ENCODE measurements around the gene STING1. TPM values are rescaled to one million over a fixed set of nuclear protein-coding genes. Genes with fewer than 3 reads are reported as not detected.
A peak's percentile ranks its signal among the peaks of the same experiment; 100 is the strongest.
"Not testable (repeated sequence)": the region's sequence is repeated elsewhere in the genome, so short reads cannot be mapped to it uniquely, and the experiment has no call there.

The STING1 gene
- total RNA-seq, 1 experiment from 2014 or later: 15.0 TPM

GRCh38 chr5:139514486-139514856, 31.9 kb upstream of the STING1 start:
- no peaks in the 10 kb centered on the region for H3K27me3 ChIP-seq
- no peaks in the 10 kb centered on the region for H3K4me1 ChIP-seq
- DNase-seq: no peak
- H3K9me3 ChIP-seq (replicated peaks): no peaks in the 10 kb centered on the region
- no peak overlapping the region for H3K27ac ChIP-seq
- H3K36me3 ChIP-seq: no peaks in the 10 kb centered on the region
- no peak overlapping the region for H3K4me3 ChIP-seq

DNA sequence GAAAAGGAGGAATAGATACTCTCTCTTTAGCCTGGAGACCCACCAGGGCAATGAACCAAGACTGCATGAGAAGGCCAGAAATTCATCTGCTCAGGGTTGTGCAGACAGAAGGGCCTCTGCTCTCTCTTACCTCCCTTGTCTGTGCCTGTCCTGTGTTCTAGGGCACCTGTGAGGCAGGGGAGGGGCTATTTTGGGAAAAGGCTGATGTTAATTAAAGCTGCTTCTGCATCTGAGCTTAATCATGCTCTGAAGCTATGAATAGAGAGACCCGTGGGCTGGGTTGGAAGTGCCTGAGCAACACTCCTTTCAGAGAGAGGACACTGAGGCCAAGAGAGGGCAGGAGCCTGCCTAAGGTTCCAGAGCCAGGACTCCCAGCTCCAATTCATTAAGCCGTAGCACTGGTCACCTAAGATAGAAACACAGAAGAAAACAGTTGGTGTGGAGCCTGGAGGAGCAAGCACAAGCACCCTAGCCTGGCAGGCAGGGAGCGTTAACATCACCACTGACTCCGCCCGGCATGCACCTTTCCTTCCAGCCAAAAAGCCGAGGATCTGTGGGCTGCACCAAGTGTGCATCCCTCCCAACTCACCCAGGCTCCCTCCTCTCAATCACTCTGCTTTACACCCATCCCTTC, 31.4 kb upstream of the STING1 start:
- Histone ChIP-seq H3K27me3 (no peaks in the 10 kb centered on the region), H3K4me1 (no peaks in the 10 kb centered on the region), H3K36me3 (no peaks in the 10 kb centered on the region), H3K4me3 (no peak overlapping the region), H3K9me3 (replicated peaks) (no peaks in the 10 kb centered on the region), H3K27ac (no peak overlapping the region)
- DNase-seq: no peak

DNA sequence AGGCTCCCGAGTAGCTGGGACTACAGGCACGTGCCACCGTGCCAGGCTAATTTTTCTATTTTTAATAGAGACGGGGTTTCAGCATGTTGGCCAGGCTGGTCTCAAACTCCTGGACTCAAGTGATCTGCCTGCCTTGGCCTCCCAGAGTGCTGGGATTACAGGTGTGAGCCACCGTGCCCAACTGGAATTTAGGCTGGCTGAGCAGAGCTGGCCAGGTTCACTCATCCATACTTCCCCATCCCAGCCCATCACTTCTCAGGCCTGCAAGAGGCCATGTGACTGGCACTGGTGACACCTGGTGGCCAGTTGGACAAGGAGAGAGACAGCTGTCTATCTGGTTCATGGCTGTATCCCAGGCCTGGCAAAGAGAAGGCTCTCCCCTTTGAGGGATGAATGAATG, 30.9 kb upstream of the STING1 start:
- H3K9me3 ChIP-seq (replicated peaks); H3K4me1 ChIP-seq; H3K4me3 ChIP-seq; H3K36me3 ChIP-seq; H3K27me3 ChIP-seq; H3K27ac ChIP-seq: not testable (repeated sequence)
- peak; percentile 80 to 88 for DNase-seq

DNA sequence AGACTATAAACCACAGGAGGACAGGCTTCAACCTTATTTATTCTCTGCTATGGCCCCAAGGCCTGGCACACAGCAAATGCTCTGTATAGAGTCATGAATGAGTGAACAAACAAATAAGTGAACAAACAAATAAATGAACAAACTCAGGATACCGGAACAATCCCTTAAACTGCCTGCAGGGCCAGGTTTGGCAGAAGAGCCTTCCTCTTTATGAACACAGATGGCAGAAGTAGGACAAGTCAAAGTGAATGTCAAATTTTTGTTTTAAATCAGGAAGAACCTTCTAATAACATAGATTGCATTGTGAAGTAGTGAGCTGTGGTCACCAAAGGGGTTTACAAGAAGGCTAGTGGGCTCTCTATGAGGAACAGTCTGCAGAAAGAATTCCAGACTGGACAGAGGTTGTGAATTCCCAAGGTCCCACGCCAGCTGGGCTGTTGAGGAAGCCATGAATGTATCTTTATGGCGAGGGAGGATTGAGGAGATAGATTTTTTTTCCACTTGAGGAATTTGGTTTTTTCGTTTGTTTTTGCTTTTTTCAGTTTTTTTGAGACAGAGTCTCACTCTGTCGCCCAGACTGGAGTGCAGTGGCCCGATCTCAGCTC, 30.3 kb upstream of the STING1 start:
- Histone ChIP-seq H3K4me3 (no peak overlapping the region), H3K4me1 (no peaks in the 10 kb centered on the region), H3K27me3 (no peaks in the 10 kb centered on the region), H3K9me3 (replicated peaks) (no peaks in the 10 kb centered on the region), H3K27ac (no peak overlapping the region), H3K36me3 (no peaks in the 10 kb centered on the region)
- no peak for DNase-seq

DNA sequence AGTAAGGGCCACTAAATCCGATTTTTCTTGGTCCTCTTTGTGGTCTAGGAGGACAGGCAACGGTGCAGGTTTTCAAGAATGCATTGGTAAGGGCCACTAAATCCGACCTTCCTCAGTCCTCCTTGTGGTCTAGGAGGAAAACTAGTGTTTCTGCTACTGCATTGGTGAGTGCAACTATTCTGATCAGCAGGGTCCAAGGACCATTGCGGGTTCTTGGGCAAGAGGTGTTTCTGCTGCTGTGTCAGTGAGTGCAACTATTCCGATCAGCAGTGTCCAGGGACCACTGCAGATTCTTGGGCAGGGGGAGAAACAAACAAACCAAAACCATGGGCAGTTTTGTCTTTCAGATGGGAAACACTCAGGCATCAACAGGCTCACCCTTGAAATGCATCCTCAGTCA, 22.2 kb upstream of the STING1 start:
- not testable (repeated sequence) for H3K27me3 ChIP-seq; H3K27ac ChIP-seq; H3K4me1 ChIP-seq; H3K9me3 ChIP-seq (replicated peaks); H3K4me3 ChIP-seq; H3K36me3 ChIP-seq; DNase-seq

DNA sequence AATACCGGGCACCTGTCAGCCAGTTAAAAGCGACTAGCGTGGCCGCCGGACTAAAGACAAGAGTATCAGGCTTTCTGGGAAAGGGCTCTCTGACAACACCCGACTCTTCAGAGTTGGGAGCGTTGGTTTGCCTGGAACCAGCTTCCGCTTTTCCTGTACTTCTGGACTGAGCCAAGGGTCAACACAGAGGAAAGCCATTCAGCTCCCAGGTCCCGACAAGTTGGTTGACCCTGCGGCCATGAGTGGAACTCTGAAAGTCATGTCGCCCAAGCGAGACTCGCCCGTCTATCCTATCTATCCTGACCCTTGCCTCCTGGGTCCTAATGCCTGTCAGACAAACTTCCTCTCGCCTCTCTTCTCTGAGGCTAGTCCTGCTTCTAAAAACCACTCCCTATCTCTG, 21.3 kb upstream of the STING1 start:
- not testable (repeated sequence) for H3K9me3 ChIP-seq (replicated peaks); H3K36me3 ChIP-seq; H3K27ac ChIP-seq; H3K27me3 ChIP-seq; H3K4me1 ChIP-seq
- peak; percentile 36 to 51 for DNase-seq
- H3K4me3 ChIP-seq: peak overlapping the region; percentile 55

- H3K36me3 ChIP-seq: not testable (repeated sequence)
Observed at GRCh38 chr5:139503036-139503817, 20.7 kb upstream of the STING1 start.

DNA sequence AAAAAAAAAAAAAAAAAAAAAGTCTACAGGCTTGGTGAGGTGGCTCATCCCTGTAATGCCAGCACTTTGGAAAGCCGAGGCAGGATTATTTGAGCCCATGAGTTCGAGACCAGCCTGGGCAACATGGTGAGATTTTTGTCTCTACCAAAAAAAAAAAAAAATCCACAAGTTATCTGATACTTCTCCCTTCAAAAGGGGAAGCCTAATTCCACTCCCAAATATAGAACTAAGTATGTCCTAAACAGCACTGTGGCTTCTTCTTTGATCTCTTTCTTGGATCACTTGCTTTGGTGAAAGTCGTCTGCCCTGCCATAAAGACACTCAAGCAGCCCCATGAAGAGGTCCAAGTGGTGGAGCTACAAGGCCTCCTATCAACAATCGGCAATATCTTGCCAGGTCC, 18.8 kb upstream of the STING1 start:
- H3K9me3 ChIP-seq (replicated peaks): no peaks in the 10 kb centered on the region
- H3K36me3 ChIP-seq: no peaks in the 10 kb centered on the region
- H3K27me3 ChIP-seq: no peaks in the 10 kb centered on the region
- DNase-seq: no peak
- no peak overlapping the region for H3K4me3 ChIP-seq
- H3K4me1 ChIP-seq: no peaks in the 10 kb centered on the region
- no peak overlapping the region for H3K27ac ChIP-seq

More at GRCh38 chr5:139503036-139503817, 20.7 kb upstream of the STING1 start:
- not testable (repeated sequence) for H3K27me3 ChIP-seq; H3K9me3 ChIP-seq (replicated peaks); H3K4me1 ChIP-seq; H3K27ac ChIP-seq
- DNase-seq: peak in 1 of 2 experiments; percentile 27
- peak overlapping the region; percentile 55 for H3K4me3 ChIP-seq

DNA sequence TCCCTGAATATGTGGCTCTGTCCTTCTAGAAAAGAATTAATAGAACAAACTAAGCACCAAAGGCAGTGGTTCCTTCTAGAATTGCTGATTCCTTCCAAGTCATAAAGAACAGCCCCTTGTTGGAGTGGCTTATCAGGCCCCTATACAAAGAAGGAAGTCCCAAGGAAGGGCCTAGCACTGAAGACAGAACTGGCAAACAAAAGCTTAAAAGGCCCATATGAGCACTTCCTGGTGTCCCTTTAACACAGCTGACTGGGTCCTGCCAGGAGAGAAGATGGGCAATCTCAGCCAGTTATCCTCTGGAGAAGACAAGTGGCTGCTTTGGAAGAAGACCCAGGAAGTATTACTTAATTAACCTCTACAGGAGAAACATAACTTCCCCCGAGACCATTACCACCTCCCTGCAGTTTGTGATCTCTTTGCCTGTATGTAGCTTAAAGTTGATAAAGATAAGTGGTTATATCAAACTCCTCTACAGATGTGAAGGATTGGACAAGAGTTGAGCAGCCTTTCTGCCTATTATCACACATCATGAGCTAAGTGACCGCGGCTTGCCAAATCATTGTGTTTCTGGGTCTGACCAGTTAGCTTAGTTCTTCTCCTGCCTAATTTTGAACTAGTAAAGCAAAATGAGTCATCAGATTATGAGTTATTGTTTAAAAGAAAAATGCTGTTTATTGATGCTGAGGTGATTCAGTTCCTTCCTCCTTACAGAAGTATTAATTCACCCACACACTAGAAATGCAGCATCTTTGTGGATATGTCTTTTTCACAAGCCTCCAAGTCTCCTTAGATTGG, 13.3 kb upstream of the STING1 start:
- H3K36me3 ChIP-seq: no peaks in the 10 kb centered on the region
- no peak overlapping the region for H3K27ac ChIP-seq
- no peak overlapping the region for H3K4me3 ChIP-seq
- no peaks in the 10 kb centered on the region for H3K9me3 ChIP-seq (replicated peaks)
- no peak for DNase-seq
- 0 out of 2 replicates have a peak, but pooled peaks cover 2% of the 10 kb centered on the region for H3K4me1 ChIP-seq
- H3K27me3 ChIP-seq: no peaks in the 10 kb centered on the region

DNA sequence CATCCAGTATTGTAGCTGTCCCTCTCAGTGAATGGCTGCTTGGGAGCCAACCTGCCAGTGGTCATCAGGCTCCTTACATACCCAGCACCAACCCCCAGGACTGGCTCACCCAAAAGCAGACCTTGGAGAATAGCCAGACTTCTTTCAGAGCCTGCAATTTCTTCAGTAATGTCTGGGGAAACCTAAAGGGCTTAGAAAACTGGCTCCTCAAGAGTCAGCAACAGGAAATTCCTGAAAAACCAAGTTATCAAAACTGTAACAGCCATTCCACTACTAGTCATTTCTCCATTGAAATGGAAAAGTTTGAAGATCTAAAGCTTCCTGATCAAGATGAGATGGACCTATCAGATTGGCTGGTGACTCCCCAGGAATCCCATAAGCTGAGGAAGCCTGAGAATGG, 12.3 kb upstream of the STING1 start:
- no peak for DNase-seq
- 0 out of 2 replicates have a peak, but pooled peaks cover 2% of the 10 kb centered on the region for H3K4me1 ChIP-seq
- H3K27ac ChIP-seq: no peak overlapping the region
- H3K36me3 ChIP-seq: no peaks in the 10 kb centered on the region
- no peaks in the 10 kb centered on the region for H3K9me3 ChIP-seq (replicated peaks)
- no peaks in the 10 kb centered on the region for H3K27me3 ChIP-seq
- H3K4me3 ChIP-seq: no peak overlapping the region

GRCh38 chr5:139494256-139494655, 11.7 kb upstream of the STING1 start:
- H3K36me3 ChIP-seq: no peaks in the 10 kb centered on the region
- no peak overlapping the region for H3K4me3 ChIP-seq
- H3K27ac ChIP-seq: no peak overlapping the region
- H3K27me3 ChIP-seq: no peaks in the 10 kb centered on the region
- DNase-seq: no peak
- H3K9me3 ChIP-seq (replicated peaks): no peaks in the 10 kb centered on the region
- H3K4me1 ChIP-seq: 0 out of 2 replicates have a peak, but pooled peaks cover 2% of the 10 kb centered on the region

DNA sequence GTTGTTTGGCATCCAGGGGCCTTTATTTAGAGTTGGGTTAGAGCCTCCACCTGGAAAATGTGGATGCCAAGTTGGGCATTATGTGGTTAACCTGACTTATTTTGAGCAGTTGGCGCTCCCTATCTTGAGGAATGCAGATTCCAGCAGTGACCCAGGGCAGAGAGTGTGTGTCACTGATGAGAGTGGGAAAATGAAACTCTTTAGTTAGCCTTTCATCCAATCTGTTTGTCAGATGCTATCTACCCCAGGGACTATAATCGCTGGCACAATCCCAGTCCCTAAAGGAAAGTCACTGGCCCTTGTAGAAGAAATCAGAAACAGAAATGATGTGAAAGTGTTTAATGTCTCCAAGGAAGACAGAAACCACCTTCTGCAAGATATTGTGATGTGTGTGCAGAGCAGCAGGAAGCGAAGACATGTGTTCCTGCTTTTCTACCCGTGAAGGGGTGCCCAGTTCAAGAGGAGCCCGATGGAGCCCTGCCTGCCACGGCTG, 10.2 kb upstream of the STING1 start:
- Histone ChIP-seq H3K27ac (no peak overlapping the region), H3K36me3 (no peaks in the 10 kb centered on the region), H3K9me3 (replicated peaks) (no peaks in the 10 kb centered on the region), H3K4me3 (0 out of 2 replicates have a peak overlapping the region, but pooled peaks have one; percentile 14), H3K4me1 (peaks cover 7% of the 10 kb centered on the region; the same call in 1 of the 2 replicates), H3K27me3 (no peaks in the 10 kb centered on the region)
- DNase-seq: peak in 1 of 2 experiments; percentile 27

DNA sequence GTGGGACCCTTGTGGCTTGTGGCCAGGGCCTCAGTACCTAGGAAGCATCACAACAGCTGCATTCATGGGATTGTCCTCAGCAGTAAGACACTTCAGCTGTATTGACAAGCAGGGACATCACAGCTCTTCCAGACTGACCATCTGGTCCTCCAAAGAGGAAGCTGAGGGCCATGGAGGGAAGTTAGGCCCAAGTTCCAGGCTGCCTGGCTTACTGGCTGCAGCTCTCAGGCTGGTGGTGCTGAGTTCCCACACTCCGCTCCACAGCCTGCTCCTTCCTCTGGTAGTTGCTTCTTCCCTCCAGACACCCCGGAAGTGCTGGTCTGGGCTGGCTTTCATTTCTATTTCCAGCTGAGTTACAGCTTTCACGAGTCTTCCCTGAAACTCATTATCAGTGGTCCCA, 5.7 kb upstream of the STING1 start:
- no peaks in the 10 kb centered on the region for H3K27me3 ChIP-seq
- H3K9me3 ChIP-seq (replicated peaks): no peaks in the 10 kb centered on the region
- no peak overlapping the region for H3K27ac ChIP-seq
- H3K36me3 ChIP-seq: no peaks in the 10 kb centered on the region
- no peak overlapping the region for H3K4me3 ChIP-seq
- DNase-seq: peak in 1 of 2 experiments; percentile 13
- H3K4me1 ChIP-seq: peaks cover 7% of the 10 kb centered on the region; the same call in 1 of the 2 replicates

GRCh38 chr5:139486201-139486600, 3.6 kb upstream of the STING1 start:
- Histone ChIP-seq H3K4me1 (peaks cover 16% of the 10 kb centered on the region; the same call in 1 of the 2 replicates), H3K36me3 (no peaks in the 10 kb centered on the region), H3K4me3 (no peak overlapping the region), H3K27me3 (no peaks in the 10 kb centered on the region), H3K27ac (no peak overlapping the region), H3K9me3 (replicated peaks) (no peaks in the 10 kb centered on the region)
- peak in 1 of 2 experiments; percentile 31 for DNase-seq

DNA sequence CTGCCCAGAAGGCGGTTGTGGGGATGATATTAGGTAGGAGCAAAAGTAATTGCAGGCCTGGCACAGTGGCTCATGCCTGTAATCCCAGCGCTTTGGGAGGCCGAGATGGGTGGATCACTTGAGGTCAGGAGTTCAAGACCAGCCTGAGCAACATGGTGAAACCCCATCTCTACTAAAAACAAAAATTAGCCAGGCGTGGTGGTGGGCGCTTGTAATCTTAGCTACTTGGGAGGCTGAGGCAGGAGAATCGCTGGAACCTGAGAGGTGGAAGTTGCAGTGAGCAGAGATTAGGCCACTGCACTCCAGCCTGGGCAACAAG, 291 bp upstream of the STING1 start:
- not testable (repeated sequence) for H3K27ac ChIP-seq; H3K27me3 ChIP-seq; H3K9me3 ChIP-seq (replicated peaks); DNase-seq; H3K36me3 ChIP-seq
- peaks cover 23% of the 10 kb centered on the region for H3K4me1 ChIP-seq
- peak overlapping the region; percentile 53 for H3K4me3 ChIP-seq
